ENCODE data around the gene ACBD6. TPM values are rescaled to one million over a fixed set of nuclear protein-coding genes. Genes with fewer than 3 reads are reported as not detected.

Gene ACBD6
- total RNA-seq, 4 donors from 2014 or later: 26.4 to 34.6 (median 31.5) TPM

DNA sequence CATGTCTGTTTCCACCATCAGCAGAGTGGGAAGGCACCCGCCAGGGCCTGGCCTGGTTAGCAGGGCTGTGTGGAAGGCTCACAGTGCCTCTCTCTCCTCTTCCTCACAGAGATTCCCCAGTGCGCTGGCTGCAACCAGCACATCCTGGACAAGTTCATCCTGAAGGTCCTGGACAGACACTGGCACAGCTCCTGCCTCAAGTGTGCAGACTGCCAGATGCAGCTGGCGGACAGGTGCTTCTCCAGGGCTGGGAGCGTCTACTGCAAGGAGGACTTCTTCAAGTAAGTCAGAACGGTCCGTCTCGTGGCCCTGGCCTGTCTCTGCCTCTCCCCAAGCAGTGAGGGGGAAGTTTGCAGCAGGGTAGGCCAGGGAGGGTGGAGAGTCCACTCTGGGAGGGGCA, 254.2 kb downstream of the ACBD6 start:
- TF ChIP-seq, protein P1, sequence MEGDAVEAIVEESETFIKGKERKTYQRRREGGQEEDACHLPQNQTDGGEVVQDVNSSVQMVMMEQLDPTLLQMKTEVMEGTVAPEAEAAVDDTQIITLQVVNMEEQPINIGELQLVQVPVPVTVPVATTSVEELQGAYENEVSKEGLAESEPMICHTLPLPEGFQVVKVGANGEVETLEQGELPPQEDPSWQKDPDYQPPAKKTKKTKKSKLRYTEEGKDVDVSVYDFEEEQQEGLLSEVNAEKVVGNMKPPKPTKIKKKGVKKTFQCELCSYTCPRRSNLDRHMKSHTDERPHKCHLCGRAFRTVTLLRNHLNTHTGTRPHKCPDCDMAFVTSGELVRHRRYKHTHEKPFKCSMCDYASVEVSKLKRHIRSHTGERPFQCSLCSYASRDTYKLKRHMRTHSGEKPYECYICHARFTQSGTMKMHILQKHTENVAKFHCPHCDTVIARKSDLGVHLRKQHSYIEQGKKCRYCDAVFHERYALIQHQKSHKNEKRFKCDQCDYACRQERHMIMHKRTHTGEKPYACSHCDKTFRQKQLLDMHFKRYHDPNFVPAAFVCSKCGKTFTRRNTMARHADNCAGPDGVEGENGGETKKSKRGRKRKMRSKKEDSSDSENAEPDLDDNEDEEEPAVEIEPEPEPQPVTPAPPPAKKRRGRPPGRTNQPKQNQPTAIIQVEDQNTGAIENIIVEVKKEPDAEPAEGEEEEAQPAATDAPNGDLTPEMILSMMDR (IDR thresholded peaks at IDR 0.05; ENCODE audit: low read depth): no peak

DNA sequence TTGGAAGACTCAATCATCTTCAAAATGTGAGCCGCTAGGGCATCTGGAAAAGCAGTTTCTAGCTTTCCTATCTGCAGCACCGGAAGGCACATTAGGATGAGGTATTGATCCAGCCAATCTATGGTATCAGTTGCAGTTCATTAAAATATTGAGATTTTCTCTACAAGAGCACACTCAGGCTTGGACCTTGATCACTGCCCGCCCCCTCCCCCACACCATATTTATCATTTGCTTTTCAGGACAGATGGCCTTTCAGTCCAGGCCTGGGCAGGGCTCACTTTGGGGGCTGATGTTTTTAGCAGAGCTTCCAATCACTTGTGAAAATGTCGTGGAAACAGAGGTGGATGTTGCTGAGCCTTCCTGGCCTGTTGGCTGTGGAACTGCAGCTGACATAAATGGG, 254.8 kb downstream of the ACBD6 start:
- TF ChIP-seq, protein P1 (IDR thresholded peaks at IDR 0.05; ENCODE audit: low read depth): no peak

DNA sequence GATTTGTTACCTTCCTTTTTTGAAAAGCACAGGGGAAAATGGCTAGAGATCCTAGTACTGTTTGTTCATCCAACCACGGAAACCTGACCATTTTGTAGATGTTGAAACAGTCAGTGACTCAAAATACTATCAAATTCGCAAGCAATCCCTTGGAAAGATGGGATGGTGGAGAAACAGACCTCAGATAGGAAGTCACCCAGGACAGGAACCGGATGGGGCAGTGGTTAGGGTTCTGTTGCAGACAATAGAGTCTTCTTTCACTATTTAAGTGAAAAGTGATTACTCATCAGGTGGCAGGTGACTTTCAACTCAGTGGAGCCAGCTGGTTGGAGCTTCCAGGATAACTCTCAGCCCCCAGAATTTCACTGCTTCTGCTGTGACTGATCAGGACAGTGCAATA, 255.3 kb downstream of the ACBD6 start:
- TF ChIP-seq, protein P1 (IDR thresholded peaks at IDR 0.05; ENCODE audit: low read depth): no peak

DNA sequence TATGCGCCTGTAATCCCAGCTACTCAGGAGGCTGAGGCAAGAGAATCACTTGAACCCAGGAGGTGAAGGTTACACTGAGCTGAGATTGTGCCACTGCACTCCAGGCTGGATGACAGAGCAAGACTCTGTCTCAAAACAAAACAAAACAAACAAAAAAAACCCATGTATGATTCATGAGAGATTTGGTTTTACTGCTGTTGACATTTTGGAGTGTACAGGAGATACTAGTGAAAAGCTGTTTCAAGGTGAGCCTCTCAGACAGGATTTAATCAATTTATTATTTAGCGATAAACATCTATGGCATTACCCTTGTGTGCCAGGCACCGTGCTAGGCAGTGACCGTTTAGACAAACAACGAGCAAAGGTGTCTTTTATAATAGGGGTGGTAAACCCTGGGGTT, 255.8 kb downstream of the ACBD6 start:
- TF ChIP-seq, protein P1 (IDR thresholded peaks at IDR 0.05; ENCODE audit: low read depth): no peak

DNA sequence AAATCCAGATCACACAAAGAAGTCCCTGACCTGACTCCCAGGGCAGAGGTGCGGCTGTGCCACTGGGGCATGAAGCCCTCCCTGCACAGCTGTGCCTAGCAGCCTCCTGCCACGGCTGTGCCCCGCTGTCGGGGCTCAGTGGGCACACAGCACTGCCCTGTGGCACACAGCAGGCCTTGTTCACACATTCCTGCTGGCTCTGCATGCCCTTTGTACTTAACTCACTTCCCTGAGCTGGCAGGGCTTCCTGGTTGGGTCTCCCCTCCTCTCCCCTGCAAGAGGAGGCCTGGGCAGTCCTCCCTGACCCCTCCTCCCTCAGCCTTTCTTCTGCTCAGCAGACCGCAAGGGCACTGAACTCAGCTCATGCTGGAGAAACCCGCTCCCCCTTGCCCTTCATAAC, 257.5 kb downstream of the ACBD6 start:
- TF ChIP-seq, protein P1 (IDR thresholded peaks at IDR 0.05; ENCODE audit: low read depth): no peak

DNA sequence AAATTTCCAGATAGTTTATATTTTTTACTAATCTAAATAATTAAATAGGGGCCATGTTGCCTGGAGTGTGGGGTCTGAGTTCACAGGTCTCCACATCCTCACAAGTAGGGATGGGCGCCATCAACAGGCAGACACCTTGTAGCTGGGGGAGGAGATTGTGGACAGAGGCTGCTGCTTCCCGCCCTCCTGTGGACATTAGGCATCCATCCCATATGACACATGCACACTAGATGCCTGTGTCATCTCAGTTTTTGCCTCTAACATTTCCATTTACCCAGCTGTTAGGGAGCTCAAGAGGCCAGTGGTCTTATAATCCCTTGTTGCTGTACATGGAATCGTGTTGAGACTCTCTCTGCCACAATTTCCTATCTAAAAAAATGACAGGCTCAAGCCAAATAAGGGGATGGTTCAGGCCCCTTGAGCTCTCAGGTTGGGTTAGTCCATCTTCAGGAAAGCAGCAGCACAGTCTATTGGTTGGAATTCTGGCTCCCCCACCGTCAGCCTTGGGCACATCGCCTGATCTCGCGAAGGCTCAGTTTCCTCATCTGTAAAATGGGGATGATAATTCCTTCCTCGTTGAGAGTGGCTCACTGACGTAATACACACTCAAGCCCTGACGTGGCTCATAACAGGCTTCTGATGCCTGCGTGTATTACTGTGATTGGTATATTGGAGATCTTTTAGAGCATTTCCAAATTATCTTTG, 258.7 kb downstream of the ACBD6 start:
- TF ChIP-seq, protein P1 (IDR thresholded peaks at IDR 0.05; ENCODE audit: low read depth): no peak

DNA sequence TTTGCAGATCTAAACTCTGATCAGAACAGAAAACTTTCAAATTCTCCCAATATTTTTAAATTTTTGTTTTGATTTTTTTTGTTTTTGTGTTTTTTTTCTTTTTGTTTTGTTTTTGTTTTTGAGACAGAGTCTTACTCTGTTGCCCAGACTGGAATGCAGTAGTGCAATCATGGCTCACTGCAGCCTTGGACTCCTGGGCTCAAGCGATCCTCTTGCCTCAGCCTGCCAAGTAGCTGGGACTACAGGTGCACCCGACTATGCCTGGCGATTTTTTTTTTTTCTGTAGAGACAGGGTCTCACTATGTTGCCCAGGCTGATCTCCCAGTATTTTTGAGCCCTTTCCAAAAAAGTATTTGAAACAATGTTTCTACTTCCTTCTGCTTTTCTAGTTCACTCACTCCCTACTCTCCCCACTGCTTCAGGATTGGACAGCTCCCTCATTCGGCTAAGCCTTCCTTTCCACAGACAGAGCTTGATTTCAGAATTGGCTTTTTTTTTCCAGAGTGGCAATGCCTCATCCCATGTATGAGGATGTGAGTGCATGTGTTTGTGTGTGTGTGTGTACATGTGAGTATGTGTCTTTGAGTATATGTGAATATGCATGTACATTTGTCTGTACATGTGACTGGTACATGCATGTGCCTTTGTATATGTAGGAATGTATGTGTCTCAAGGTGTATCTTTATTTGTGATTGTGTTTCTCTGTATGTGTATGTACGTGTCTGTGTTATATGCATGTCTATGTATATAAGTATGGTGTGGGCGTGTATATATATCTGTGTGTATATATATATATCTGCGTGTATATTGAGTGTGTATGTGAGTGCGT, 260.4 kb downstream of the ACBD6 start:
- TF ChIP-seq, protein P1 (IDR thresholded peaks at IDR 0.05; ENCODE audit: low read depth): no peak
